Duodenal mucosa (tissue), 2 donors: ENCODE measurements around the gene TRIOBP.

ENCODE experiments used
- H3K27ac ChIP-seq: one replicate; pipeline ENCODE4 v1.7.0; 2013; ENCODE audit warnings: low read depth, low read length
- H3K27me3 ChIP-seq, 2 donors: one replicate each; pipeline ENCODE4 v1.7.0; 2013; ENCODE audit warnings: low read length in 2 of 2, control low read depth in 1 of 2; ENCODE audit not compliant: insufficient read depth in 2 of 2, control insufficient read depth in 1 of 2
- H3K36me3 ChIP-seq, 2 donors: one replicate each; pipeline ENCODE4 v1.7.0; 2013; ENCODE audit warnings: low read length in 2 of 2, control low read depth in 1 of 2; ENCODE audit not compliant: insufficient read depth in 2 of 2, control insufficient read depth in 1 of 2
- H3K4me1 ChIP-seq, 2 donors: one replicate each; pipeline ENCODE4 v1.7.0; 2013; ENCODE audit warnings: low read length in 2 of 2, control low read depth in 1 of 2; ENCODE audit not compliant: insufficient read depth in 2 of 2, control insufficient read depth in 1 of 2
- H3K4me3 ChIP-seq, 2 donors: one replicate each; pipeline ENCODE4 v1.7.0; 2013; ENCODE audit warnings: low read length in 2 of 2, low read depth in 1 of 2
- H3K9ac ChIP-seq, 2 donors: one replicate each; pipeline ENCODE4 v1.7.0; 2013; ENCODE audit warnings: low read length in 2 of 2, low read depth in 1 of 2
- H3K9me3 ChIP-seq, 2 donors: one replicate each; pipeline ENCODE4 v1.7.0; 2013; ENCODE audit warnings: low read length in 2 of 2, control low read depth in 1 of 2; ENCODE audit not compliant: control insufficient read depth in 1 of 2

The TRIOBP gene

DNA sequence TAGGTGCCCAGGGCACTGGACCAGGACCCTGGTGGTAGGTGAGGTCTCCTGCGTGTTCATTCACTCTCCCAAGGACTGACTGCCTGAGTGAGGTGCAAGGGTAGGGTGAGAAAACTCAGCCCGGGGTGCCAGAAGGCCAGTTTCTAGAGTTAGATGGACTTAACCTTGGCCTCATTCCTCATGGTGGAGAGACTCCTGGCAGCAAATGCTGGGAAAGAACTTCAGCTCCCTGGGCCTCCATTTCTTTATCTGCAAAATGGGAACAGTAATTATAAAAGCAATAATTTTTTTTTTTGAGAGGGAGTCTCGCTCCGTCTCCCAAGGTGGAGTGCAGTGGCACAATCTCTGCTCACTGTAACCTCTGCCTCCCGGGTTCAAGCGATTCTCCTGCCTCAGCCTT, 47.7 kb downstream of the TRIOBP start:
- no peaks in the 10 kb centered on the region for H3K27me3 ChIP-seq
- H3K9me3 ChIP-seq, result no peaks in the 10 kb centered on the region
- peaks cover 38 to 47% of the 10 kb centered on the region in 2 donors for H3K4me1 ChIP-seq
- H3K27ac ChIP-seq, result no peak overlapping the region
- no peak overlapping the region for H3K9ac ChIP-seq
- H3K4me3 ChIP-seq, result no peak overlapping the region
- no peaks in the 10 kb centered on the region for H3K36me3 ChIP-seq

DNA sequence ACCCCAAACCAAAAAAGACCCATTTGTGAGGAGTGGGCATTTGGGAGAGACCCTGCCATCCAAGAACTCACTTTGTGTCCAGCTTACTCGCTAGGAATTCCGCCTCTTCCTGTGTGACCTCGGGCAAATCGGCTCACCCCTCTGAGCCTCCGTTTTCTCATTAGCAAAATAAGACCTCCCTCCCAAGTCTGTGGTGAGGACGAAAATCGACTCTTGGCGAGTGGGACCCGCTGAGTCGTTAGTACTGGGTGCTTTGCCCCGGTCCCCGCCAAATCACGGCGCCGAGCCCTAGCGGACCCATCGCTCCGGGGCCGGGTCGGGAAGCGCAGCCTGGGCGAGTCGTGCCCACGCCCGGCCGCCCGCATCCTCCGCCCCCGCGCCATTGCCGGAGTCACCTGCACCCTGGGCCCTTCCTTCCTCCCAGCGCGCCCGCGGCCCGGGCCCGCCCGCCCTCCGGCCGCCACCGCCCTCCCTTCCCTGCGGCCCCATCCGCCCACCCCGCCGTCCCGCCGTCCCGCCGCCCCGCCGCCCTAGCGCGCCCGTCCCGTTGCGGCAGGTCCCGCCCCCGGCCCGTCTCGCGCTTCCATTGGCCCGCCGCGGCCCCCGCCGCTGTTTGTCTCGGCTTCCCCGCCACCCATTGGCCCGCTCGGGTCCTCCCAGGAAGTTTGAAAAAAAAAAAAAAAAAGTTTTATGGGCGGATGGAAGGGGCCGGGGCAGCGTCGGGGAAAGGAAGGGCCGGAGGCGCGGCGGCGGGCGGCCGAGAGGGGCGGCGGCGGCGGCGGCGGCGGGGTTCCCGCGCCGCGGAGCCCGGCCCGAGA, 48.9 kb downstream of the TRIOBP start:
- H3K9me3 ChIP-seq, result no peaks in the 10 kb centered on the region
- peak overlapping the region; percentile 89 to 90 for H3K4me3 ChIP-seq
- H3K27ac ChIP-seq, result peak overlapping the region; percentile 64
- peaks cover 37 to 46% of the 10 kb centered on the region in 2 donors for H3K4me1 ChIP-seq
- H3K36me3 ChIP-seq, result no peaks in the 10 kb centered on the region
- H3K27me3 ChIP-seq, result no peaks in the 10 kb centered on the region
- H3K9ac ChIP-seq, result peak overlapping the region; percentile 86 to 91

DNA sequence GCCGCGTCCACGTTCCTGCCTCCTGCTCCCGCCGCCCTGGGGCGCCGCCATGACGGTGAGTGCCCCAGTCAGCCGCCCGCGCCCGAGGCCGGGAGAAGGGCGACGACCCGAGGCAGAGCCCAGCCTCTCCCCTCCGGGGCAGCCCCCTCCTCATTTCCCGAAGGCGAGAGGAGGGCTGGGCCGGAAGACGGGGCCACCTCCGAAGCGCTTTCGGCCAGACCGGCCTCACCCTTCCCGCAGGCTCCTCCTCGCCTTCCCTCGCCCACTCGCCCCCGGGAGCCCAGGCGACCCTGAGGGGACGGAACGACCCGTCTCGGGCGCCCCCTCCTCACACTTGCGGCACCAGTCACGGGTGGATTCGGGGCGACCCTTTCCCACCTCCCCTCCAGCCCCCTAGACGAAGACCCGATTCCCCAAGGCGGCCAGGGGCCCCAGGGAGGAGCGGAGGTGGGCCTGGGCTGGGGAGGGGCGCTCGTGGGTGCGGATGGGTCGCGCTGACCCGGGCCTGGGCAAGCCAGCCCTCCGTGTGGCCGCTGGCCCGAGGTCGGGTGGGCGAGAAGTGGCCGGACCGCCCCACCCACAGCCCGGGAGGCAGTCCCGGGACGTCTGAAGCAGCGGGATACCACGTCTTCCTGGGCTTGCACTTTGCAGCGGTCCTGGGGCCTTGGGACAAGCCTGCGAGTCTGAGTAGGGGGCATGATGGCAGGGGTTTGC, 49.7 kb downstream of the TRIOBP start:
- Histone ChIP-seq H3K9ac (peak overlapping the region; percentile 86 to 91), H3K9me3 (no peaks in the 10 kb centered on the region), H3K27ac (peak overlapping the region; percentile 76), H3K27me3 (no peaks in the 10 kb centered on the region), H3K4me3 (peak overlapping the region; percentile 89 to 90), H3K36me3 (no peaks in the 10 kb centered on the region), H3K4me1 (peaks cover 37 to 43% of the 10 kb centered on the region in 2 donors)

DNA sequence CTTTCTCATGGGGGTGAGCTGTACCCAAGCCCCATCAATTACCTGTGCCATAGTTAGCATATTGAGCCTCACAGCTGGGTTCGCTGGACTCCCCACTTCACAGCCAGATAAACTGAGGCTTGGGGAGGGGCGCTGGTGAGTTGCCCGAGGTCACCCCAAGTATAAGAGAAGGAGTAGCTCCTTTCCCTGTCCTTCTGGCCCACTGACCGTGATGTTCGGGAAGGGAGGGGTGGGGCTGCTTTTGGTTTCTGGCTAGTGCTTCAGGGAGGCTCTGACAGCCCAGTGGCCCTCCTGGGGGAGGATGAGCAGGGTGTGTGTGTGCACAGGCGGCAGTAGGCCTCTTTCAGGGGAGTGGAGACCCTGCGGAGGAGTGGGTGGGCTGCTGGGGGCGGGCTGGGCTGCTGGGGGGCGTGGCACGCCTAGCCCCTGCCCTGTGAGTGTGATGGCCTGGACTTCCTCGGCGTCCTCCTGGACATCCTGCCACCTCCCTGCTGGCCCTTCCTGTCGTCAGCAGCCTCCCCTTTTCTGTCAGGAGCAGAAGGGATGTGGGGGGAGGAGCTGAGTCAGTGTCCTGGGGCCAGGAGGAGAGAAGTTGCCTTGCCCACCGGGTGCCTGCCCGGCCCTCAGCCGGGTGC, 50.3 kb downstream of the TRIOBP start:
- Histone ChIP-seq H3K9me3 (no peaks in the 10 kb centered on the region), H3K27me3 (no peaks in the 10 kb centered on the region), H3K4me3 (peak overlapping the region; percentile 89 to 90), H3K36me3 (no peaks in the 10 kb centered on the region), H3K4me1 (peaks cover 41 to 44% of the 10 kb centered on the region in 2 donors), H3K9ac (peak overlapping the region; percentile 86 to 91), H3K27ac (peak overlapping the region; percentile 76)

DNA sequence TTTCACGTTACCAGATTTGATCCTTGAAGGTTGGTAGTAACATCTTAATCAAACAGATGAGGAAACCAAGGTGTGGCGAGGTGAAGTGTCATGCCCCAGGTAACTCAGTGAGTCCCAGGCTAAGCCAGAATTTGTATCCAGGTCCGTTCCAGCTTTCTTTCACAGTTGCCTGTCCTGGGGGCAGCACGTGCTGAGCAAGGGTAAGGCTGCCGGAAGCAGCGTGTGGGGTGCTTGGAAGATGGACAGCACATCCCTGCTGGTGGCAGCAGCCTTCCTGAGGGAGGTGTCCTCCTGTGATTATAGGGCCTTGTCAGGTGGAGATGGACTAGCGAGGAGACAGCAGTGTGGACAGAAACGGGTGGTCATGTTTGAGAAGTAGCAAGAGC, 50.9 kb downstream of the TRIOBP start:
- Histone ChIP-seq H3K9ac (peak overlapping the region in 1 of 2 donors; percentile 44), H3K9me3 (no peaks in the 10 kb centered on the region), H3K4me3 (peak overlapping the region in 1 of 2 donors; percentile 89)

GRCh38 chr22:37748659-37749058, 51.8 kb downstream of the TRIOBP start:
- no peak overlapping the region for H3K4me3 ChIP-seq
- no peak overlapping the region for H3K27ac ChIP-seq
- H3K9ac ChIP-seq, result no peak overlapping the region
- no peaks in the 10 kb centered on the region for H3K27me3 ChIP-seq
- peaks cover 41 to 47% of the 10 kb centered on the region in 2 donors for H3K4me1 ChIP-seq
- no peaks in the 10 kb centered on the region for H3K9me3 ChIP-seq
- no peaks in the 10 kb centered on the region for H3K36me3 ChIP-seq

More for the DNA sequence above, 50.9 kb downstream of the TRIOBP start:
- H3K27ac ChIP-seq, result no peak overlapping the region
- peaks cover 43 to 44% of the 10 kb centered on the region in 2 donors for H3K4me1 ChIP-seq
- no peaks in the 10 kb centered on the region for H3K36me3 ChIP-seq
- no peaks in the 10 kb centered on the region for H3K27me3 ChIP-seq

DNA sequence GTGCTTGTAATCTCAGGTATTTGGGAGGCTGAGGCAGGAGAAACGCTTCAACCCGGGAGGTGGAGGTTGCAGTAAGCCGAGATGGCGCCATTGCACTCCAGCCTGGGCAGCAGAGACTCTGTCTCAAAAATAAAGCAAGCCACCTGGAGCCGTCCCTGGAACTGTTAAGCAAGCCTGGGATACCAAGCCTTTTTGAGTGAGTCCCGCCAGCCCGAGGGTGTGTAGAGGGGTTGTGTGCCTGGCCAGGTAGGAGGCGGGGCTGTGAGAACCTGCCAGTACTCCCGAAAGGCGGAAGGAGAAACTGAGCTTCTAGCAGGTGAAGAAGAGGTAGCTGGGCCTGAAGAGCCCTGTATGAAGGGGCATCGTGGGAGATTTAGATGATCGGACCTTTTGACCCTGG, 52.4 kb downstream of the TRIOBP start:
- no peak overlapping the region for H3K27ac ChIP-seq
- no peak overlapping the region for H3K9ac ChIP-seq
- peaks cover 0 to under 1% of the 10 kb centered on the region in 2 donors for H3K36me3 ChIP-seq
- peaks cover 41 to 47% of the 10 kb centered on the region in 2 donors for H3K4me1 ChIP-seq
- no peaks in the 10 kb centered on the region for H3K9me3 ChIP-seq
- H3K4me3 ChIP-seq, result no peak overlapping the region
- no peaks in the 10 kb centered on the region for H3K27me3 ChIP-seq

DNA sequence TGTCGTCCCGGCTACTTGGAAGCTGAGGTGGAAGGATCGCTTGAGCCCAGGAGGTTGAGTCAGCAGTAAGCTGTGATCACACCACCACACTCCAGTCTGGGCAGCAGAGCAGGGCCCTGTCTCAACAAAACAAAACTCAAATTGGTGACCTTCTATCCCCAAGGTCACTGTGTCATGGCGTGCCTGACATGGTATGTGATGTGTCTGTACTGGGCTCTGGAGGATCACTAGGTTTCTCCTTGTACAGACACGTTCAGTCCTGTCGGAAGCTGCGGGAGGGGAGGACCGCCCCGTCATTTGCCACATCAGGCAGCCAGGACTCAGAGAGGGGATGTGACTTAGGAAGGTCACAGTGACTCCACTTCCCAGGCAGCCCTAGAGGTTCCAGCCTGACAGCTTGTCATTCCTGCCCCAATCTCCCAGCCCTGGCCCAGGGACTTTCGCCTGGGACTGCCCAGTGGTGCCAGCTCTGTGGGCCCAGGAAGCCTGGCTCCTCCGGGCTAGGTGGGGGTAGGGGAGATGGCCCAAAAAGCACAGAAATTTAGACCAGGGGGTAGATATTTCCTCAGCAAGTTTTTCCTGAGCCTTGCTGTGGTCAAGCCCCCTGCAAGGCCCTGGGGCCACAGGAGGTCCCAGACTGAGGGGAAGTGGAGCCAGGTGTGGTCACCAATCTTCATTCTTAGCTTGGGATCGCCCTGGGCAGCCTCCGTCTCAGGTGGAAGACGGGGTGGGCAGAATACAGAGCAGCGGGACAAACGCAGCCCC, 53.2 kb downstream of the TRIOBP start:
- H3K27ac ChIP-seq, result no peak overlapping the region
- H3K4me1 ChIP-seq, result peaks cover 38 to 46% of the 10 kb centered on the region in 2 donors
- H3K36me3 ChIP-seq, result peaks cover 6 to 9% of the 10 kb centered on the region in 2 donors
- no peak overlapping the region for H3K4me3 ChIP-seq
- H3K9me3 ChIP-seq, result no peaks in the 10 kb centered on the region
- H3K9ac ChIP-seq, result no peak overlapping the region
- no peaks in the 10 kb centered on the region for H3K27me3 ChIP-seq

DNA sequence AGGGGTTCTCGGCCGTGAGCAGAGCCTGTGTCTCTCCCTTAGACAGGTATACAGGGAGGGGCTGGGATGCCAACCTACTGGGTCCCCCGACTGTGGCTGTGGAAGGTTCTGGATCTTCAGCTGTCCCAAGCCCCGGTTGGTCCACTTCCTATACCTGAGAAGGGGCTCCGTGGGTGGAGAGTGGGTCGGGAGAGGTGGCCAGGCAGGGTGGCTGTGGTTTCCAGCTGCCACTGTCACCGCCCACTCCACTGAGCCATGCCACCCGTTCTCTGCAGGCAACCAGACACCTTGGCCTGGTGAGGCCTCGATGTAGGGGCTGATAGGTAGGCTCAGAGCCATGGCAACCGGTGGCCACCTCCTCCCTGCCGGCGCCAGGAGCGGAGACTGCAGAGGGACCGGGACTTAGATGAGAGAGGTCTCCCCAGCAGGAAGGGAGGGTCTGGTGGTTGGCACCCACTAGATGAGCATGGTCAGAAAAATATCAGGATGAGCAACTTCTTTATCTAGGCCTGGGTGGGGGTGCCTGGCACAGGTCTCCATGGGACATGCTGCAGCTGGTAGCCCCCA, 53.8 kb downstream of the TRIOBP start:
- H3K9me3 ChIP-seq, result no peaks in the 10 kb centered on the region
- H3K9ac ChIP-seq, result no peak overlapping the region
- H3K27me3 ChIP-seq, result no peaks in the 10 kb centered on the region
- H3K4me3 ChIP-seq, result no peak overlapping the region
- peaks cover 34 to 41% of the 10 kb centered on the region in 2 donors for H3K4me1 ChIP-seq
- no peak overlapping the region for H3K27ac ChIP-seq
- peaks cover 12 to 15% of the 10 kb centered on the region in 2 donors for H3K36me3 ChIP-seq
